SIG-M5 treated with dmso at 0.1 percent for 504 hours (cell line): ENCODE results near the gene SLC30A7.
"Not testable (repeated sequence)": the region's sequence is repeated elsewhere in the genome, so short reads cannot be mapped to it uniquely, and the experiment has no call there.

Experiments used
- DNase-seq: peaks from one replicate; lab custom pipeline; 2025; ENCODE audit not compliant: unreplicated experiment; lab: John Stamatoyannopoulos, UW

The SLC30A7 gene

GRCh38 chr1:100895540-100896480, at the start of gene SLC30A7:
TSS of gene SLC30A7 (plus strand) at chr1:100896090. CDS start at chr1:100896263, 173 bp downstream.
- peak; percentile 82 for DNase-seq

GRCh38 chr1:100847361-100848082, 48.4 kb upstream of the SLC30A7 start:
- no peak for DNase-seq

GRCh38 chr1:100851726-100852125, 44.2 kb upstream of the SLC30A7 start:
- no peak for DNase-seq

GRCh38 chr1:100852976-100853375, 42.9 kb upstream of the SLC30A7 start:
- no peak for DNase-seq

GRCh38 chr1:100855116-100855515, 40.8 kb upstream of the SLC30A7 start:
- not testable (repeated sequence) for DNase-seq

GRCh38 chr1:100860397-100860991, 35.4 kb upstream of the SLC30A7 start:
- DNase-seq, result no peak

GRCh38 chr1:100861379-100861778, 34.5 kb upstream of the SLC30A7 start:
- DNase-seq, result peak; percentile 1

- no peak for DNase-seq
These were observed 33.3 kb upstream of the SLC30A7 start for GRCh38 chr1:100862591-100862990.

- DNase-seq, result peak; percentile 10
These were observed 29.6 kb upstream of the SLC30A7 start for GRCh38 chr1:100866041-100866900.

GRCh38 chr1:100866901-100867206, 29.0 kb upstream of the SLC30A7 start:
- DNase-seq, result no peak

- DNase-seq, result peak; percentile 2
These were observed 27.4 kb upstream of the SLC30A7 start for GRCh38 chr1:100868364-100868995.

- no peak for DNase-seq
These were observed 25.9 kb upstream of the SLC30A7 start for GRCh38 chr1:100869996-100870395.

- DNase-seq, result no peak
These were observed 21.5 kb upstream of the SLC30A7 start for GRCh38 chr1:100874433-100874832.

- DNase-seq, result no peak
These were observed 20.7 kb upstream of the SLC30A7 start for GRCh38 chr1:100875228-100875627.

GRCh38 chr1:100876291-100876690, 19.6 kb upstream of the SLC30A7 start:
- no peak for DNase-seq

GRCh38 chr1:100879422-100879821, 16.5 kb upstream of the SLC30A7 start:
- no peak for DNase-seq

GRCh38 chr1:100881687-100882086, 14.2 kb upstream of the SLC30A7 start:
- DNase-seq, result no peak

- DNase-seq, result peak; percentile 84
These were observed 13.2 kb upstream of the SLC30A7 start for GRCh38 chr1:100882698-100883097.

- DNase-seq, result peak; percentile 27
These were observed 11.9 kb upstream of the SLC30A7 start for GRCh38 chr1:100883963-100884362.

GRCh38 chr1:100889007-100889406, 6.9 kb upstream of the SLC30A7 start:
- DNase-seq, result not testable (repeated sequence)
